PC-3 (cell line): ENCODE measurements around the gene PIAS4. TPM values are rescaled to one million over a fixed set of nuclear protein-coding genes. Genes with fewer than 3 reads are reported as not detected.

Experiments
- ATAC-seq: fragments of 200-7000 bp; cut with Tn5 transposase; 2 replicates; pipeline ENCODE4 v1.9.1; 2020; ENCODE audit warnings: mild to moderate bottlenecking, moderate library complexity
- BruUV-seq: library from RNA; stranded (reverse); fragments of 400-500 nt; replicated peaks from 2 replicates; lab custom pipeline; 2021; lab: Mats Ljungman, UMichigan
- CTCF ChIA-PET: fragments of 300-600 bp; sonication (Branson Sonifier 250); formaldehyde crosslinking; loops from one replicate; lab custom pipeline; 2022; ENCODE audit warnings: antibody characterized with exemption; lab: Charles Lee
- POLR2A ChIA-PET: fragments of 300-600 bp; sonication (Branson Sonifier 250); formaldehyde crosslinking; loops from one replicate; lab custom pipeline; 2022; ENCODE audit warnings: antibody characterized with exemption; ENCODE audit not compliant: unreplicated experiment; lab: Charles Lee
- DNase-seq: peaks from one replicate; pipeline ENCODE4 v3.0.0-alpha.2; 2015
- H2AFZ ChIP-seq: fragments of 300-600 bp; sonication (generic); 2 replicates; pipeline ENCODE4 v1.6.0; 2016; ENCODE audit warnings: antibody characterized with exemption, low read length
- H3F3A ChIP-seq: fragments of 300-600 bp; sonication (generic); one replicate; pipeline ENCODE4 v1.6.0; 2017; ENCODE audit warnings: antibody characterized with exemption, low read length, control low read depth, mild to moderate bottlenecking; ENCODE audit not compliant: unreplicated experiment
- H3K27ac ChIP-seq: fragments of 300-600 bp; sonication (generic); 2 replicates; pipeline ENCODE4 v1.5.1; 2016; ENCODE audit warnings: mild to moderate bottlenecking, low read length
- H3K27me3 ChIP-seq: fragments of 300-600 bp; sonication (generic); 2 replicates; pipeline ENCODE4 v1.6.1; 2016; ENCODE audit warnings: low read length, mixed read lengths
- H3K36me3 ChIP-seq: fragments of 300-600 bp; sonication (generic); 2 replicates; pipeline ENCODE4 v1.6.1; 2016; ENCODE audit warnings: low read depth, mixed run types, low read length, mixed read lengths
- H3K4me1 ChIP-seq: fragments of 300-600 bp; sonication (generic); 2 replicates; pipeline ENCODE4 v1.5.1; 2016; ENCODE audit warnings: low read length; ENCODE audit not compliant: insufficient read depth
- H3K4me2 ChIP-seq: fragments of 300-600 bp; sonication (generic); 2 replicates; pipeline ENCODE4 v1.6.0; 2016; ENCODE audit warnings: low read length
- H3K4me3 ChIP-seq: fragments of 300-600 bp; sonication (generic); 2 replicates; pipeline ENCODE4 v1.5.1; 2016; ENCODE audit warnings: mild to moderate bottlenecking, low read length, mixed read lengths
- H3K79me2 ChIP-seq: fragments of 300-600 bp; sonication (generic); 2 replicates; pipeline ENCODE4 v1.6.1; 2017; ENCODE audit warnings: low read length, mixed read lengths
- H3K9ac ChIP-seq: fragments of 300-600 bp; sonication (generic); 2 replicates; pipeline ENCODE4 v1.6.0; 2016; ENCODE audit warnings: mild to moderate bottlenecking, low read length
- H3K9me2 ChIP-seq: fragments of 300-600 bp; sonication (generic); replicated peaks from 2 replicates; pipeline ENCODE4 v1.6.1; 2016; ENCODE audit warnings: mixed run types, low read length, mixed read lengths
- H3K9me3 ChIP-seq: fragments of 300-600 bp; sonication (generic); 2 replicates; pipeline ENCODE4 v1.6.1; 2016; ENCODE audit warnings: low read length, mixed read lengths
- H4K20me1 ChIP-seq: fragments of 300-600 bp; sonication (generic); 2 replicates; pipeline ENCODE4 v1.6.1; 2016; ENCODE audit warnings: low read length, mixed read lengths
- EZH2 ChIP-seq: fragments of 300-600 bp; sonication (generic); IDR thresholded peaks from one replicate; pipeline ENCODE4 v1.6.1; 2017; ENCODE audit warnings: antibody characterized with exemption, mild to moderate bottlenecking, low read length; ENCODE audit not compliant: unreplicated experiment
- EZH2phosphoT487 ChIP-seq: fragments of 300-600 bp; sonication (generic); IDR thresholded peaks from 2 replicates; pipeline ENCODE4 v1.6.1; 2018; ENCODE audit warnings: mild to moderate bottlenecking, antibody characterized with exemption, low read length, borderline replicate concordance
- intact Hi-C: fragments of 100-400 bp; cut with micrococcal nuclease; formaldehyde crosslinking; loops from 2 replicates; pipeline ENCODE4 v1.9.0; 2023
- total RNA-seq: library from RNA; depleted of rRNA; stranded (reverse); fragments of >200 nt; gene quantifications from 2 replicates; pipeline ENCODE4 v1.2.3, GENCODE V29; 2014
- TF ChIP-seq, protein P1 (sequence below): fragments of 300-600 bp; sonication (generic); conservative IDR thresholded peaks from 2 replicates; pipeline ENCODE4 v1.5.1; 2017; ENCODE audit warnings: antibody characterized with exemption, low read depth, mild to moderate bottlenecking, low read length

The PIAS4 gene
- total RNA-seq, 1 experiment from 2014 or later = 21.0 TPM

DNA sequence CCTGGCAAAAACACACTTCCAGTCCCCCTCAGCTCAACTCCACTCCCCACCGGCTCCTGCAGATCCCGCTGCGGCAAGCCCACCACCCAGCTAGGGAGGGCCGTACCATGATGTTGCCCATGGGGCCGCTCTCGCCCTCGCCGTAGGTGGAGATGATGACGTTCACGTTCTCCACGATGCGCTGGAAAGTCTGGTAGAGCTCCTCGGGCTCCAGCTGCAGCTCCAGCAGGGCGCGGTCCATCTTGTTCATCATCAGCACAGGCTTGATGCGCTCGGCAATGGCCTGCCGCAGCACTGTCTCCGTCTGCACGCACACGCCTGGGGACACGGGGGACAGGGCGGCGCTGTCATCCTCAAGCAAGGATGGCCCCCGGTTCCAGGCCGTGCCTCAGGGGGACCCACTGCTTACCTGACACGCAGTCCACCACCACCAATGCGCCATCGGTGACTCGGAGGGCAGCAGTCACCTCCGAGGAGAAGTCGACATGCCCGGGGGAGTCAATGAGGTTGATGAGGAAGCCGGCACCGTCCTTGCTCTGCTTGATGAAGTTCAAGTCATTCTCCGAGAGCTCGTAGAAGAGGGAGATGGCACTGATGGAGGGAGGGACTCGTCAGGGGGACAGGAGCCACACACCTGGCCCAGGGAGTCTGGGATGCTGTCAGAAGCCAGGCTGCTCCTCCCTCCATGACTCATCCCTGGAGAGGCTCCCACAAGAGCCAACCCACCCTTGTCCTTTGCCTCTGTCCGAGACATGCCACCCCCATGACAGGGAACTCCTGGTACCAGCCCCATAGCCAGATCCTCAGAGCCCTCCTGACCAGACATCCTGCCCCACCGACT, 24.6 kb upstream of the PIAS4 start:
- POLR2A ChIA-PET = no interaction called here
- peaks cover 66% of the 10 kb centered on the region for H3K36me3 ChIP-seq
- peaks cover 4% of the 10 kb centered on the region for H3F3A ChIP-seq
- no peaks in the 10 kb centered on the region for H3K9me3 ChIP-seq
- no TSS peak for BruUV-seq
- CTCF ChIA-PET = interaction anchor here (0.7 kb wide), 1 partner anchor 395 kb away, joined by 3 read pairs; no protein-coding TSS in a partner anchor
- peak overlapping the region; percentile 96 for H3K9ac ChIP-seq
- H3K4me3 ChIP-seq = peak overlapping the region; percentile 97
- peaks cover 67% of the 10 kb centered on the region for H4K20me1 ChIP-seq
- H3K27ac ChIP-seq = no peak overlapping the region
- peak; percentile 62 for DNase-seq
- H2AFZ ChIP-seq = no peak overlapping the region
- peak; percentile 40 for ATAC-seq
- H3K27me3 ChIP-seq = no peaks in the 10 kb centered on the region
- no peaks in the 10 kb centered on the region for H3K9me2 ChIP-seq
- H3K4me2 ChIP-seq = peak overlapping the region; percentile 99
- peaks cover 20% of the 10 kb centered on the region for H3K4me1 ChIP-seq
- TF ChIP-seq, protein P1, sequence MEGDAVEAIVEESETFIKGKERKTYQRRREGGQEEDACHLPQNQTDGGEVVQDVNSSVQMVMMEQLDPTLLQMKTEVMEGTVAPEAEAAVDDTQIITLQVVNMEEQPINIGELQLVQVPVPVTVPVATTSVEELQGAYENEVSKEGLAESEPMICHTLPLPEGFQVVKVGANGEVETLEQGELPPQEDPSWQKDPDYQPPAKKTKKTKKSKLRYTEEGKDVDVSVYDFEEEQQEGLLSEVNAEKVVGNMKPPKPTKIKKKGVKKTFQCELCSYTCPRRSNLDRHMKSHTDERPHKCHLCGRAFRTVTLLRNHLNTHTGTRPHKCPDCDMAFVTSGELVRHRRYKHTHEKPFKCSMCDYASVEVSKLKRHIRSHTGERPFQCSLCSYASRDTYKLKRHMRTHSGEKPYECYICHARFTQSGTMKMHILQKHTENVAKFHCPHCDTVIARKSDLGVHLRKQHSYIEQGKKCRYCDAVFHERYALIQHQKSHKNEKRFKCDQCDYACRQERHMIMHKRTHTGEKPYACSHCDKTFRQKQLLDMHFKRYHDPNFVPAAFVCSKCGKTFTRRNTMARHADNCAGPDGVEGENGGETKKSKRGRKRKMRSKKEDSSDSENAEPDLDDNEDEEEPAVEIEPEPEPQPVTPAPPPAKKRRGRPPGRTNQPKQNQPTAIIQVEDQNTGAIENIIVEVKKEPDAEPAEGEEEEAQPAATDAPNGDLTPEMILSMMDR = no peak
- TF ChIP-seq EZH2phosphoT487 = no peak
- TF ChIP-seq EZH2 = no peak
- H3K79me2 ChIP-seq = peaks cover 66% of the 10 kb centered on the region
- intact Hi-C loops = no loop called here

DNA sequence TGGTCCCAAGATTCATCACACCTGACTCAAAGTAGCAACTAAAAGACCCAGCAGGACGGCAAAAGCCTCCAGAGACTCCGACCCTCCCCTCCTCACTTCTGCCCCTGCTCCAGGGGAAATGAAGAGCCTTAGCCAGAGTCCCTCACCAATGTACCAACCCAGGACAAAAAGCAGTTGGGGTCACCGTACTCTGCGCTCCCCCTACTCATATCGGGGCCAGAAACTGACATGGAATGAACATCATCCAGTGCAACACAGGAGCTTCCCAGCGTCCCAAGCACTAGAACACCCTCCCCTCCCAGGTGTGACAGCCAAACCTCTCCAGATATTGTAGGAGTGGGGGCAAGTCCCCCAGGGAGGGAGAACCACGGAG, 24.0 kb upstream of the PIAS4 start:
- Histone ChIP-seq H4K20me1 (peaks cover 63% of the 10 kb centered on the region), H3K36me3 (peaks cover 61% of the 10 kb centered on the region)

More for the DNA sequence above, 24.0 kb upstream of the PIAS4 start:
- Histone ChIP-seq H3K4me2 (peak overlapping the region; percentile 99), H3K4me1 (peaks cover 20% of the 10 kb centered on the region), H3K27me3 (no peaks in the 10 kb centered on the region), H3K79me2 (peaks cover 63% of the 10 kb centered on the region), H3K9me2 (no peaks in the 10 kb centered on the region), H3K9ac (peak overlapping the region; percentile 96), H3F3A (peaks cover 4% of the 10 kb centered on the region), H3K4me3 (peak overlapping the region; percentile 97), H3K27ac (peak overlapping the region; percentile 21; the same call in 1 of the 2 replicates), H2AFZ (no peak overlapping the region), H3K9me3 (no peaks in the 10 kb centered on the region)
- DNase-seq = no peak
- intact Hi-C loops = no loop called here
- no peak for ATAC-seq
- POLR2A ChIA-PET = no interaction called here
- TF ChIP-seq EZH2 = no peak
- TF ChIP-seq, protein P1 = no peak
- TF ChIP-seq EZH2phosphoT487 = no peak
- no TSS peak for BruUV-seq
- CTCF ChIA-PET = no interaction called here
